A549 (cell line): ENCODE data around the gene ZNF595.

Experiments used
- EP300 ChIP-seq, 2 experiments: fragments of >200 bp; sonication (Bioruptor Twin); formaldehyde crosslinking; IDR thresholded peaks; 2 replicates in 1 of 2; 3 replicates in 1 of 2; pipeline ENCODE4 v1.6.1; 2016 to 2017
- HOXB5 ChIP-seq: fragments of 250-450 bp; sonication (Bioruptor Pico); IDR thresholded peaks from 2 replicates; pipeline ENCODE4 v1.5.0; 2020; ENCODE audit warnings: mild to moderate bottlenecking, moderate library complexity
- KDM1A ChIP-seq: fragments of 200-600 bp; sonication (generic); IDR thresholded peaks from 2 replicates; pipeline ENCODE4 v1.6.1; 2016; ENCODE audit warnings: low read depth, mild to moderate bottlenecking
- SMC3 ChIP-seq: fragments of >200 bp; sonication (Bioruptor Twin); formaldehyde crosslinking; IDR thresholded peaks from 3 replicates; pipeline ENCODE4 v1.6.1; 2018; ENCODE audit warnings: inconsistent platforms
- TF ChIP-seq, protein P1 (sequence below): fragments of >200 bp; sonication (Bioruptor Twin); formaldehyde crosslinking; IDR thresholded peaks from 3 replicates; pipeline ENCODE4 v1.5.1; 2016
- TF ChIP-seq, protein P2 (sequence below): fragments of 200-600 bp; sonication (generic); IDR thresholded peaks from 2 replicates; pipeline ENCODE4 v1.6.1; 2016; ENCODE audit warnings: antibody characterized with exemption, mild to moderate bottlenecking, moderate library complexity

DNA sequence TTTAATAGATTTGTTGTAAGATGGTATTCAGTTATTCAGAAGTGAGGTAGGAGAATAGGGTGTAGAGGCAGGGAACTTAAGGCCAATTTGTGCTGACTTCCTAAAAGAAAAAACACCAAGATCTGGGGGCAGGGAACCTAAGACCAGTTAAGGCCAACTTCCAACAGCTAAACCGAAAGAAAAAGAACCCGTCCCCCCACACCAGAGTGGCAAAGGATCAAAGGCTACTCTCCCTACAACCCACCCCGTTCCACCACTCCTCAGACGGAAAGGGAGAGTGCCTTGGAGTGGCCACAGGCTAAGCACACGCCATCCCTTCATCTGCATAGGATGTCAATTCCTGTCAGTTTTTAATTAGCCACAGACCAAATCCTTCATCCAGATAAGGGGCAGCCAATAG, 67.5 kb downstream of the ZNF595 start:
- TF ChIP-seq SMC3 (no peak), KDM1A (no peak), EP300 (IDR thresholded peaks at IDR 0.05) (no peak), HOXB5 (CRISPR knock-in tag) (no peak)
- TF ChIP-seq, protein P1, sequence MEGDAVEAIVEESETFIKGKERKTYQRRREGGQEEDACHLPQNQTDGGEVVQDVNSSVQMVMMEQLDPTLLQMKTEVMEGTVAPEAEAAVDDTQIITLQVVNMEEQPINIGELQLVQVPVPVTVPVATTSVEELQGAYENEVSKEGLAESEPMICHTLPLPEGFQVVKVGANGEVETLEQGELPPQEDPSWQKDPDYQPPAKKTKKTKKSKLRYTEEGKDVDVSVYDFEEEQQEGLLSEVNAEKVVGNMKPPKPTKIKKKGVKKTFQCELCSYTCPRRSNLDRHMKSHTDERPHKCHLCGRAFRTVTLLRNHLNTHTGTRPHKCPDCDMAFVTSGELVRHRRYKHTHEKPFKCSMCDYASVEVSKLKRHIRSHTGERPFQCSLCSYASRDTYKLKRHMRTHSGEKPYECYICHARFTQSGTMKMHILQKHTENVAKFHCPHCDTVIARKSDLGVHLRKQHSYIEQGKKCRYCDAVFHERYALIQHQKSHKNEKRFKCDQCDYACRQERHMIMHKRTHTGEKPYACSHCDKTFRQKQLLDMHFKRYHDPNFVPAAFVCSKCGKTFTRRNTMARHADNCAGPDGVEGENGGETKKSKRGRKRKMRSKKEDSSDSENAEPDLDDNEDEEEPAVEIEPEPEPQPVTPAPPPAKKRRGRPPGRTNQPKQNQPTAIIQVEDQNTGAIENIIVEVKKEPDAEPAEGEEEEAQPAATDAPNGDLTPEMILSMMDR = no peak
- TF ChIP-seq, protein P2, sequence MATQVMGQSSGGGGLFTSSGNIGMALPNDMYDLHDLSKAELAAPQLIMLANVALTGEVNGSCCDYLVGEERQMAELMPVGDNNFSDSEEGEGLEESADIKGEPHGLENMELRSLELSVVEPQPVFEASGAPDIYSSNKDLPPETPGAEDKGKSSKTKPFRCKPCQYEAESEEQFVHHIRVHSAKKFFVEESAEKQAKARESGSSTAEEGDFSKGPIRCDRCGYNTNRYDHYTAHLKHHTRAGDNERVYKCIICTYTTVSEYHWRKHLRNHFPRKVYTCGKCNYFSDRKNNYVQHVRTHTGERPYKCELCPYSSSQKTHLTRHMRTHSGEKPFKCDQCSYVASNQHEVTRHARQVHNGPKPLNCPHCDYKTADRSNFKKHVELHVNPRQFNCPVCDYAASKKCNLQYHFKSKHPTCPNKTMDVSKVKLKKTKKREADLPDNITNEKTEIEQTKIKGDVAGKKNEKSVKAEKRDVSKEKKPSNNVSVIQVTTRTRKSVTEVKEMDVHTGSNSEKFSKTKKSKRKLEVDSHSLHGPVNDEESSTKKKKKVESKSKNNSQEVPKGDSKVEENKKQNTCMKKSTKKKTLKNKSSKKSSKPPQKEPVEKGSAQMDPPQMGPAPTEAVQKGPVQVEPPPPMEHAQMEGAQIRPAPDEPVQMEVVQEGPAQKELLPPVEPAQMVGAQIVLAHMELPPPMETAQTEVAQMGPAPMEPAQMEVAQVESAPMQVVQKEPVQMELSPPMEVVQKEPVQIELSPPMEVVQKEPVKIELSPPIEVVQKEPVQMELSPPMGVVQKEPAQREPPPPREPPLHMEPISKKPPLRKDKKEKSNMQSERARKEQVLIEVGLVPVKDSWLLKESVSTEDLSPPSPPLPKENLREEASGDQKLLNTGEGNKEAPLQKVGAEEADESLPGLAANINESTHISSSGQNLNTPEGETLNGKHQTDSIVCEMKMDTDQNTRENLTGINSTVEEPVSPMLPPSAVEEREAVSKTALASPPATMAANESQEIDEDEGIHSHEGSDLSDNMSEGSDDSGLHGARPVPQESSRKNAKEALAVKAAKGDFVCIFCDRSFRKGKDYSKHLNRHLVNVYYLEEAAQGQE = no peak
